Fibroblast of lung (primary cell): ENCODE data around the gene CCDC27. TPM values are rescaled to one million over a fixed set of nuclear protein-coding genes. Genes with fewer than 3 reads are reported as not detected.

Experiments used
- DNase-seq, 2 donors: peaks; one replicate each; pipeline versions ENCODE4 v3.0.0 to v3.0.0-alpha.2; 2010; ENCODE audit warnings: low read depth in 2 of 2
- H2AFZ ChIP-seq: 2 replicates; pipeline ENCODE4 v1.5.1; 2012; ENCODE audit warnings: low read length, control low read depth, inconsistent platforms
- H3K27ac ChIP-seq: 2 replicates; pipeline ENCODE4 v1.5.1; 2011; ENCODE audit warnings: low read length, control low read depth; ENCODE audit not compliant: insufficient read depth
- H3K27me3 ChIP-seq: 2 replicates; pipeline ENCODE4 v1.5.1; 2011; ENCODE audit warnings: mild to moderate bottlenecking, low read length; ENCODE audit not compliant: control insufficient read depth, insufficient read depth
- H3K36me3 ChIP-seq: 2 replicates; pipeline ENCODE4 v1.5.1; 2011; ENCODE audit warnings: low read length; ENCODE audit not compliant: control insufficient read depth, insufficient read depth
- H3K4me1 ChIP-seq: 2 replicates; pipeline ENCODE4 v1.5.1; 2011; ENCODE audit warnings: low read length; ENCODE audit not compliant: control insufficient read depth, insufficient read depth; ENCODE audit errors: extremely low read depth
- H3K4me2 ChIP-seq: 2 replicates; pipeline ENCODE4 v1.5.1; 2011; ENCODE audit warnings: low read length, control low read depth; ENCODE audit not compliant: insufficient read depth; ENCODE audit errors: extremely low read depth
- H3K4me3 ChIP-seq, 4 experiments: fragments of 200-600 bp in 1 of 4; sonication (generic) in 1 of 4; replicated peaks in 1 of 4; 2 replicates each; pipeline ENCODE4 v1.5.1; 2011 to 2016; ENCODE audit warnings: low read length in 4 of 4, low read depth in 3 of 4, mild to moderate bottlenecking in 3 of 4, control low read depth in 2 of 4, inconsistent platforms in 1 of 4, mixed read lengths in 1 of 4; ENCODE audit not compliant: insufficient read depth in 1 of 4; ENCODE audit errors: control extremely low read depth in 1 of 4
- H3K79me2 ChIP-seq: 2 replicates; pipeline ENCODE4 v1.5.1; 2012; ENCODE audit warnings: mild to moderate bottlenecking, low read length, inconsistent platforms; ENCODE audit not compliant: control insufficient read depth, insufficient read depth
- H3K9ac ChIP-seq: 2 replicates; pipeline ENCODE4 v1.5.1; 2011; ENCODE audit warnings: mild to moderate bottlenecking, low read length, control low read depth; ENCODE audit not compliant: insufficient read depth
- H3K9me3 ChIP-seq: 2 replicates; pipeline ENCODE4 v1.5.1; 2012; ENCODE audit warnings: low read depth, low read length; ENCODE audit not compliant: control insufficient read depth, insufficient read depth
- H4K20me1 ChIP-seq: 2 replicates; pipeline ENCODE4 v1.5.1; 2011; ENCODE audit warnings: low read length; ENCODE audit not compliant: control insufficient read depth, insufficient read depth; ENCODE audit errors: extremely low read depth
- EZH2 ChIP-seq: IDR thresholded peaks from 2 replicates; pipeline ENCODE4 v1.5.1; 2012; ENCODE audit warnings: low read length, control low read depth, mild to moderate bottlenecking; ENCODE audit errors: missing control alignments
- polyA plus RNA-seq, 2 donors: library from polyadenylated mRNA; depleted of rRNA in 1 of 2; stranded (reverse) in 1 of 2; unstranded in 1 of 2; fragments of >200 nt; gene quantifications; 2 replicates each; pipeline ENCODE4 v1.2.1, GENCODE V29; 2011 to 2012; ENCODE audit warnings: missing spikeins in 1 of 2
- total RNA-seq: library from RNA; depleted of rRNA; stranded (reverse); fragments of >200 nt; gene quantifications from 2 replicates; pipeline ENCODE4 v1.2.1, GENCODE V29; 2014
- TF ChIP-seq, protein P1 (sequence below), 2 donors: IDR thresholded peaks in 1 of 2; conservative IDR thresholded peaks in 1 of 2; 1 replicate in 1 of 2; 2 replicates in 1 of 2; pipeline ENCODE4 v1.5.1; 2011 to 2012; ENCODE audit warnings: low read length in 2 of 2, control low read depth in 1 of 2, inconsistent platforms in 1 of 2, low read depth in 1 of 2, mild to moderate bottlenecking in 1 of 2

The CCDC27 gene
- total and polyA plus RNA-seq, 2 donors (not counting 1 experiment from before 2014, with no cell fraction given), result not detected

DNA sequence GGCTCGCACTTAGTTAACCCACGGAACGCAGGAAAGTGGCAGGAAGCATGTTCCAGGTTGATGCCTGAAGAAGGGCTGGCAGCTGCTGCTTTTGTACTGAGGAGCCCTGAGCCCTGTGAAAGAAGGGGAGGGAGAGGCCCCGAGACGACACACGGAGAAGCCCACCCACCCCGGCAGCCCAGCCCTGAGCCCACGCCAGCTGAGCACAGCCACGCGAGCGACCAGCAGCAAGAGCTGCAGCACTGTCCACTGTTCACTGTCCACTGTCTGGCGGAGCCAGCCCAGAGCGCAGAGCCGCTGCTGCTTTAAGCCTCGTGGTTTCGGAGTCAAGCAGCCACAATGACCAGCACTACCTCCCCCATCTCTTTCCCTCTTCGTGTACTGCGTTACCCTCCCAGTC is 38.7 kb downstream of the CCDC27 start:
- H4K20me1 ChIP-seq, result peaks cover 3% of the 10 kb centered on the region
- no peak for DNase-seq
- no peak overlapping the region for H3K9ac ChIP-seq
- peaks cover 75% of the 10 kb centered on the region for H3K79me2 ChIP-seq
- peaks cover 5% of the 10 kb centered on the region for H3K4me1 ChIP-seq
- no peaks in the 10 kb centered on the region for H3K27me3 ChIP-seq
- TF ChIP-seq, protein P1, sequence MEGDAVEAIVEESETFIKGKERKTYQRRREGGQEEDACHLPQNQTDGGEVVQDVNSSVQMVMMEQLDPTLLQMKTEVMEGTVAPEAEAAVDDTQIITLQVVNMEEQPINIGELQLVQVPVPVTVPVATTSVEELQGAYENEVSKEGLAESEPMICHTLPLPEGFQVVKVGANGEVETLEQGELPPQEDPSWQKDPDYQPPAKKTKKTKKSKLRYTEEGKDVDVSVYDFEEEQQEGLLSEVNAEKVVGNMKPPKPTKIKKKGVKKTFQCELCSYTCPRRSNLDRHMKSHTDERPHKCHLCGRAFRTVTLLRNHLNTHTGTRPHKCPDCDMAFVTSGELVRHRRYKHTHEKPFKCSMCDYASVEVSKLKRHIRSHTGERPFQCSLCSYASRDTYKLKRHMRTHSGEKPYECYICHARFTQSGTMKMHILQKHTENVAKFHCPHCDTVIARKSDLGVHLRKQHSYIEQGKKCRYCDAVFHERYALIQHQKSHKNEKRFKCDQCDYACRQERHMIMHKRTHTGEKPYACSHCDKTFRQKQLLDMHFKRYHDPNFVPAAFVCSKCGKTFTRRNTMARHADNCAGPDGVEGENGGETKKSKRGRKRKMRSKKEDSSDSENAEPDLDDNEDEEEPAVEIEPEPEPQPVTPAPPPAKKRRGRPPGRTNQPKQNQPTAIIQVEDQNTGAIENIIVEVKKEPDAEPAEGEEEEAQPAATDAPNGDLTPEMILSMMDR (conservative IDR thresholded peaks at IDR 0.05 in 1 of 2, IDR thresholded peaks at IDR 0.05 in 1 of 2; ENCODE audit: low read depth in 1 of 2, low read length in 2 of 2), result no peak
- no peak for TF ChIP-seq EZH2
- H3K36me3 ChIP-seq, result peaks cover 10% of the 10 kb centered on the region
- H2AFZ ChIP-seq, result no peak overlapping the region
- H3K4me3 ChIP-seq, result no peak overlapping the region
- H3K27ac ChIP-seq, result no peak overlapping the region
- H3K4me2 ChIP-seq, result no peak overlapping the region
- H3K9me3 ChIP-seq, result no peaks in the 10 kb centered on the region

DNA sequence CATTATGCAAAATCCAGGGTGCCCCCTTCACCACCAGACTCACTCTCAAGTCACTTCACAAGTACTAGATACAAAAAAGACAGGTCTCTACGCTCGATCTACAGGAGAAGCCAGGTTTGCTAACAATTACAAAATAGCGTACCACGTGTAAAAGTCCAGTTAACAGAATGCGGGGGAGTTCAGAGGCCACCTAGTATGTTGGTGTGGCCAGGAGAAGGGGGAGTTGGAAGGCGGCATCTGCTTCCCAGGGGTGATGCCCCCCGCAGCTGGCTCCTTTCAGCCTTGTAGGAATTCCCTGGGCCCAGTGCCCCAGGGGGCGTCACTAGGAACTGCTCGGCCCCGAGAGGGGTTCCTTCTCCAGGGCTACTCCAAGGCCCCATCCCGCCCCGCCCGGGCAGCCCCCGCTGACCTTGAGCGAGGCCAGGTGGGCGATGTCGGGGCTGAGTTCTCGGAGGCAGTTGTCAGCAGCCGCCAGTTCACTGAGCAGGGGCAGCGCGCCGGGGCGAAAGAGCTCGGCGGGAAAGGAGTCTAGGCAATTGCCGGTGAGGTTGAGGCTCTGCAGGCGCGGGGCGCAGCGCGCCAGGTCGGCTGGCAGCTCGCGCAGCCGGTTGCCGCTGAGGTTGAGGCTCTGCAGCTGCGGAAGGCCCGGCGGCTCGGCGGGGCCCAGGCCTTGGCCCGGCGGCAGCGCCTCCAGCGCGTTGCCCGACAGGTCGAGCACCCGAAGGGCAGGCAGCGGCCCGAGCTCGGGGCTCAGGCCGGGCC is 43.4 kb downstream of the CCDC27 start:
- peak overlapping the region; percentile 92 for H3K9ac ChIP-seq
- peak overlapping the region; percentile 81 for H3K4me2 ChIP-seq
- no peaks in the 10 kb centered on the region for H3K9me3 ChIP-seq
- peaks cover 48% of the 10 kb centered on the region for H3K79me2 ChIP-seq
- DNase-seq, result no peak
- H3K4me3 ChIP-seq, result peak overlapping the region; percentile 79 to 86 (median 82)
- TF ChIP-seq, protein P1 (conservative IDR thresholded peaks at IDR 0.05 in 1 of 2, IDR thresholded peaks at IDR 0.05 in 1 of 2; ENCODE audit: low read depth in 1 of 2, low read length in 2 of 2), result no peak
- TF ChIP-seq EZH2, result no peak
- peaks cover 3% of the 10 kb centered on the region for H4K20me1 ChIP-seq
- H3K27me3 ChIP-seq, result no peaks in the 10 kb centered on the region
- peak overlapping the region; percentile 73 for H3K27ac ChIP-seq
- no peak overlapping the region for H2AFZ ChIP-seq
- peaks cover 2% of the 10 kb centered on the region for H3K36me3 ChIP-seq
- H3K4me1 ChIP-seq, result peaks cover 5% of the 10 kb centered on the region

DNA sequence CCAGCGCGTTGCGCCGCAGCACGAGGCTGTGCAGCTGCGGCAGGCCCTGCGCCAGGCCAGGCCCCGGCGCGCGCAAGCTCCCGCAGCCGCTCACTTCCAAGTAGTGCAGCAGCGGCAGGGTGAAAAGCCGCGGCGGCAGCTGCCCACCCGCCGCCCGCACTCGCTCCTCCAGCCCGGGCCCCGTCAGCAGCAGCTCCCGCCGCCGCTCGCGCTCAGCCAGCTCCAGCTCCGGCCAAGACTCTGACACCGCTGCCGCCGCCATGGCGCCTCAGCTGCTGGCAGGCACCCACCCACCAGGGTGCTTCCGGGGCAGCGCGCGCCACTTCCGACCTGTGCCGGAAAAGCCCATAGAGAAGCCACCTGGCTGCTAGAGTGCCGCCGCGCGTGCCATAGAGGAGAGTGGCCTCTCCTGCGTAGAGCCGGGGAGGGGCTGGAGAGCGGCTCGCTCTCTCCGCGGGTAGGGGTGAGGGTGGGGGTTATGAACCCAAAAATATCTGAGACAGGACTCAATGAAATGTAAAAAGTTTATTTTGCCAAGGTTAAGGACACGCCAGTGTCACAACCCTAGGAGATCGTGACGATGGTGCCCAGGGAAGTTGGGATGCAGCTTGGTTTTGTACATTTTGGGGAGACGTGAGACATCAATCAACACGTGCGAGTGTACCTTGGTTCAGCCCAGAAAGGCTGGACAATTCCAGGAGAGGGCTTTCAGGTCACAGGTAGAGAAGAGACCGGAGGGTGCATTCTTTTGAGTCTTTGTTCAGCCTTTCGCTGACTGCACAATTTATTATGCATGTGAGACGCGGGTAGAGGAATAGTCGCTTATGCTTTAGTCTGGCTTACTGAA is 44.2 kb downstream of the CCDC27 start, which contains the start of gene LRRC47:
Gene LRRC47, minus strand, starts transcription at position 284 of the 847 bp plus-strand sequence. Its CDS starts 22 bp downstream, at position 262.
- peak within 1 kb of the TSS; percentile 81 for H3K4me2 ChIP-seq
- no peaks in the 10 kb centered on the region for H3K27me3 ChIP-seq
- H2AFZ ChIP-seq, result peak within 1 kb of the TSS; percentile 99
- H3K27ac ChIP-seq, result peak within 1 kb of the TSS; percentile 73
- H3K9me3 ChIP-seq, result no peaks in the 10 kb centered on the region
- H3K4me3 ChIP-seq, result peak within 1 kb of the TSS; percentile 81 to 87 (median 85)
- no peaks in the 10 kb centered on the region for H3K36me3 ChIP-seq
- DNase-seq, result peak; percentile 90 to 92
- H3K9ac ChIP-seq, result peak within 1 kb of the TSS; percentile 92
- peaks cover 3% of the 10 kb centered on the region for H4K20me1 ChIP-seq
- TF ChIP-seq, protein P1 (conservative IDR thresholded peaks at IDR 0.05 in 1 of 2, IDR thresholded peaks at IDR 0.05 in 1 of 2; ENCODE audit: low read depth in 1 of 2, low read length in 2 of 2), result no peak
- TF ChIP-seq EZH2, result no peak
- peaks cover 5% of the 10 kb centered on the region for H3K4me1 ChIP-seq
- peaks cover 42% of the 10 kb centered on the region for H3K79me2 ChIP-seq
